Measurements from ENCODE around the gene ZNF317.

GRCh38 chr19:9139609-9140158, 513 bp upstream of the ZNF317 start:
- no peak for TF ChIP-seq CTCF (IDR thresholded peaks at IDR 0.05; ENCODE audit: low read depth, low read length)
- no peak for TF ChIP-seq EZH2phosphoT487 (IDR thresholded peaks at IDR 0.05; ENCODE audit: low read depth)
